K562 (cell line): ENCODE measurements around the gene HOXA9. TPM values are rescaled to one million over a fixed set of nuclear protein-coding genes. Genes with fewer than 3 reads are reported as not detected.

Experiments
- ATAC-seq: fragments of 200-7000 bp; cut with Tn5 transposase; 3 replicates; pipeline ENCODE4 v1.9.1; 2020; ENCODE audit warnings: moderate library complexity
- BruUV-seq: library from RNA; stranded (reverse); fragments of 400-500 nt; replicated peaks from 2 replicates; lab custom pipeline; 2021; lab: Mats Ljungman, UMichigan
- CTCF ChIA-PET: fragments of 300-600 bp; formaldehyde crosslinking; extraction: SDS; loops from one replicate; lab custom pipeline; 2021; ENCODE audit warnings: low intra/inter-chr PET ratio; lab: Yijun Ruan, JAX
- POLR2A ChIA-PET: fragments of 300-600, 350-650 bp; sonication (Branson Sonifier 250); formaldehyde crosslinking; extraction: SDS; loops from one replicate; lab custom pipeline; 2021; ENCODE audit warnings: antibody characterized with exemption, inconsistent platforms; lab: Yijun Ruan, JAX
- DNase-seq, 4 experiments: peaks; one replicate each; pipeline versions ENCODE4 v3.0.0 to v3.0.0-alpha.2; 2011 to 2018; ENCODE audit warnings: low spot score in 3 of 4, mixed read lengths in 3 of 4; ENCODE audit errors: extremely low read depth in 1 of 4
- FAIRE-seq: peaks from 2 replicates; lab custom pipeline; 2011; peaks lifted over from hg19 to GRCh38; lab: Jason Lieb, UNC
- H2AFZ ChIP-seq: 2 replicates; pipeline ENCODE4 v1.6.0; 2011; ENCODE audit warnings: low read depth, low read length, control low read depth, inconsistent platforms
- H3K27ac ChIP-seq: fragments of 200-600 bp; 3 replicates; pipeline ENCODE4 v1.8.0; 2011; ENCODE audit warnings: low read depth, mild to moderate bottlenecking, control low read depth, inconsistent platforms, low read length, moderate library complexity, mixed read lengths; ENCODE audit errors: extremely low read depth
- H3K27me3 ChIP-seq, 2 experiments: fragments of 300-600 bp in 1 of 2; 2 replicates in 1 of 2; 3 replicates in 1 of 2; pipeline versions ENCODE4 v1.6.0 to v1.8.0; 2011; ENCODE audit warnings: inconsistent platforms in 2 of 2, low read length in 2 of 2, mild to moderate bottlenecking in 1 of 2, mixed read lengths in 1 of 2, moderate library complexity in 1 of 2; ENCODE audit not compliant: control insufficient read depth in 2 of 2, insufficient read depth in 2 of 2
- H3K36me3 ChIP-seq: fragments of 300-600 bp; 3 replicates; pipeline ENCODE4 v1.8.0; 2011; ENCODE audit warnings: mild to moderate bottlenecking, low read length, inconsistent platforms; ENCODE audit not compliant: control insufficient read depth, insufficient read depth
- H3K4me1 ChIP-seq, 2 experiments: fragments of 200-600 bp in 1 of 2; replicated peaks in 1 of 2; 2 replicates in 1 of 2; 3 replicates in 1 of 2; pipeline versions ENCODE4 v1.5.1 to v1.8.0; 2011; ENCODE audit warnings: inconsistent platforms in 2 of 2, low read length in 2 of 2, mild to moderate bottlenecking in 1 of 2, mixed read lengths in 1 of 2, moderate library complexity in 1 of 2; ENCODE audit not compliant: control insufficient read depth in 2 of 2, insufficient read depth in 2 of 2
- H3K4me2 ChIP-seq: 2 replicates; pipeline ENCODE4 v1.6.1; 2011; ENCODE audit warnings: low read length, control low read depth, inconsistent platforms, mixed read lengths; ENCODE audit not compliant: insufficient read depth
- H3K4me3 ChIP-seq: fragments of 200-600 bp; sonication (generic), shearing (Covaris generic); 2 replicates; pipeline ENCODE4 v1.5.1; 2016; ENCODE audit warnings: control low read depth, inconsistent platforms
- H3K79me2 ChIP-seq: fragments of 200-600 bp; 3 replicates; pipeline ENCODE4 v1.8.0; 2011; ENCODE audit warnings: low read length, inconsistent platforms; ENCODE audit not compliant: control insufficient read depth, insufficient read depth
- H3K9ac ChIP-seq, 2 experiments: 2 replicates each; pipeline versions ENCODE4 v1.6.0 to v1.6.1; 2011; ENCODE audit warnings: low read depth in 2 of 2, low read length in 2 of 2, control low read depth in 1 of 2, inconsistent platforms in 1 of 2, mild to moderate bottlenecking in 1 of 2, mixed read lengths in 1 of 2; ENCODE audit not compliant: insufficient read depth in 1 of 2
- H3K9me1 ChIP-seq: one replicate; pipeline ENCODE4 v1.6.0; 2011; ENCODE audit warnings: inconsistent platforms, mild to moderate bottlenecking, low read length, moderate library complexity; ENCODE audit not compliant: control insufficient read depth, insufficient read depth
- H3K9me3 ChIP-seq: replicated peaks from 2 replicates; pipeline ENCODE4 v1.5.1; 2011; ENCODE audit warnings: low read depth, low read length, inconsistent platforms; ENCODE audit not compliant: control insufficient read depth, insufficient read depth
- H4K20me1 ChIP-seq: replicated peaks from 2 replicates; pipeline ENCODE4 v1.6.1; 2011; ENCODE audit warnings: low read length, inconsistent platforms, mixed read lengths; ENCODE audit not compliant: control insufficient read depth, insufficient read depth
- TCF7 ChIP-seq: sonication (generic); IDR thresholded peaks from 2 replicates; pipeline ENCODE4 v1.6.1; 2016; ENCODE audit warnings: antibody characterized with exemption, borderline replicate concordance
- ZBTB40 ChIP-seq, 2 experiments: fragments of 450-650 bp in 1 of 2; sonication (generic) in 1 of 2; formaldehyde crosslinking in 1 of 2; IDR thresholded peaks; 2 replicates each; pipeline versions ENCODE4 v1.7.1 to v1.9.0; 2016 to 2022; ENCODE audit warnings: inconsistent platforms in 1 of 2, mild to moderate bottlenecking in 1 of 2, missing genetic modification reagents in 1 of 2
- ZKSCAN8 ChIP-seq: fragments of 200-800 bp; sonication (Bioruptor generic); IDR thresholded peaks from 2 replicates; pipeline ENCODE4 v1.6.1; 2016; ENCODE audit warnings: missing genetic modification characterization, missing compliant biosample characterization
- WGBS: fragments of 100-300 bp; shearing (Covaris generic); methylation state at CpG from one replicate; pipeline ENCODE4 v1.1.6; 2016; ENCODE audit warnings: low coverage, mixed read lengths; ENCODE audit not compliant: insufficient coverage; ENCODE audit errors: missing lambda C conversion rate; 5-methylcytosine and 5-hydroxymethylcytosine counted together
- in situ Hi-C: fragments of 300-500 bp; cut with MboI; formaldehyde crosslinking; loops from 4 replicates; pipeline ENCODE4 v1.15.0; 2018; ENCODE audit warnings: inconsistent platforms, mixed read lengths
- intact Hi-C: fragments of 100-400 bp; cut with micrococcal nuclease; formaldehyde crosslinking; loops from 2 replicates; pipeline ENCODE4 v1.14.2; 2022
- polyA plus RNA-seq, 8 experiments: library from polyadenylated mRNA; depleted of rRNA in 4 of 8; stranded (reverse) in 5 of 8; unstranded in 3 of 8; fragments of >200 nt; fragmentation: Nextera tagmentation in 2 of 8; fragmentation: Illumina TruSeq in 1 of 8; extraction: Ambion mirVana in 2 of 8; extraction: Trizol in 1 of 8; gene quantifications; 2 replicates each; pipeline versions ENCODE4 v1.2.1 to v1.2.3, GENCODE V29; 2011 to 2014; ENCODE audit warnings: inconsistent platforms in 1 of 8, missing spikeins in 1 of 8
- total RNA-seq, 7 experiments: library from RNA; depleted of rRNA in 6 of 7; stranded (reverse); fragments of >200 nt in 6 of 7; fragmentation: Illumina TruSeq in 2 of 7; extraction: Trizol in 2 of 7; gene quantifications; 2 replicates each; pipeline versions ENCODE4 v1.2.1 to v1.2.3, GENCODE V29; 2011 to 2021; ENCODE audit warnings: low replicate concordance in 1 of 7

HOXA9 gene
- total and polyA plus RNA-seq, 9 of the 15 experiments (the other 6 are each of a cell fraction or from before 2014, with no cell fraction given) = not detected

- no TSS peak for BruUV-seq
Measured at GRCh38 chr7:27151931-27152815, 13.2 kb downstream of the HOXA9 start, which contains the start of gene HOXA3. HOXA3 (minus strand) TSS chr7:27152583; CDS start chr7:27110640, 41,943 bp downstream.

More at GRCh38 chr7:27151931-27152815, 13.2 kb downstream of the HOXA9 start, which contains the start of gene HOXA3:
- no peak within 1 kb of the TSS for H3K4me2 ChIP-seq
- no peaks in the 10 kb centered on the region for H3K9me1 ChIP-seq
- no peaks in the 10 kb centered on the region for H3K36me3 ChIP-seq
- intact Hi-C loops = no loop called here
- H4K20me1 ChIP-seq = no peaks in the 10 kb centered on the region
- peaks cover 46 to 90% of the 10 kb centered on the region in 2 experiments for H3K27me3 ChIP-seq
- 8% methylated on average over 46 of the region's 53 CpGs for WGBS
- peaks cover 0 to 15% of the 10 kb centered on the region in 2 experiments; a peak in 2 of 5 replicates for H3K4me1 ChIP-seq
- TF ChIP-seq TCF7 (no peak), ZKSCAN8 (no peak), ZBTB40 (IDR thresholded peaks at IDR 0.05) (0 out of 2 replicates have a peak, but pooled peaks have one; percentile 19), ZBTB40 (CRISPR knock-in tag; IDR thresholded peaks at IDR 0.05) (no peak)
- no peak within 1 kb of the TSS for H3K9ac ChIP-seq
- H3K9me3 ChIP-seq = no peaks in the 10 kb centered on the region
- FAIRE-seq (no peak), ATAC-seq (no peak), DNase-seq (no peak)
- ChIA-PET CTCF (interaction anchor here (0.7 kb wide), 1 partner anchor 234 kb away, joined by 3 read pairs; no protein-coding TSS in a partner anchor), POLR2A (no interaction called here)
- no peak within 1 kb of the TSS for H2AFZ ChIP-seq
- H3K4me3 ChIP-seq = no peak within 1 kb of the TSS
- no peaks in the 10 kb centered on the region for H3K79me2 ChIP-seq
- in situ Hi-C loops = loop anchor here (25.0 kb wide), 3 partner anchors 640 to 1265 kb away; no protein-coding TSS in a partner anchor
- H3K27ac ChIP-seq = no peak within 1 kb of the TSS; the same call in 2 of the 3 replicates
